Hepatocyte (in vitro differentiated cells): Measurements from ENCODE around the gene ATP5PB.

Experiments
- EZH2phosphoT487 ChIP-seq: fragments of 200-600 bp; sonication (generic); IDR thresholded peaks from one replicate; pipeline ENCODE4 v1.6.1; 2018; ENCODE audit warnings: antibody characterized with exemption, mild to moderate bottlenecking, low read depth, moderate library complexity; ENCODE audit not compliant: unreplicated experiment, severe bottlenecking
- TF ChIP-seq, protein P1 (sequence below): fragments of 200-600 bp; sonication (generic); IDR thresholded peaks from 2 replicates; pipeline ENCODE4 v1.5.1; 2016; ENCODE audit warnings: antibody characterized with exemption, mild to moderate bottlenecking; ENCODE audit not compliant: poor library complexity

DNA sequence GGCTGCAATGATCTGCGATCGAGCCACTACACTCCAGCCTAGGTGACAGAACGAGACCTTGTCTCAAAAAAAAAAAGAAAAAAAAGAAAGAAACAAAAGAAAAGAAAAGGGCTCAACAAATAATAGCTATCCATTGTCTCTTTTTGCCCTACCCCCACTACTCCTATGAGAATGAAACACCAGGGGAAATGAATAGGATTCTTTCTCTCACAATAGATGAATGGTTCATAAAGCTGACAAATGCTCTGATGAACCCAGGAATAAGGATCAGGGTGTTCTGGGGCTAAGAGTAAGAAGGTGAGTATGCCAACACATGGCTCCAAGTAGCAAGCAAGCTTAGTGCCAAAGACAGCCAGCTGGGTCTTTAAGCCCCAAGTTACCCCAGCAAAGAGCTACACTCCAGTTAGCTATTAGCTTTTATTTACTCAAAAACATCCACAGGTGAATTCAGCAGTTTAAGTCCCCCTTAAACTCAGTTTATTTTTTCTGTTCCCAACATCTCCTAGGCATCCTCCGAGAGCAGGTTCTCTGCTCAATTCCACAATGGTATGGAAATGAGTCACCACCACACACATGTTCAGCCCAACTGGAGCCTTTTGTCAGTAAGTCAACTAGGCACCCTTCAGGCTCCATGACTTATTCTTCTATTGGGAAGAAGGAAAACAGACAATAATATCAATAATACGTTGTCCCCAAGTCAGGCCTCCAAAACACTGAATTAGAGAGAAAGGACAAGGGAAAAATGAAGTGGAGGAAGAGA, 49.9 kb downstream of the ATP5PB start:
- TF ChIP-seq, protein P1, sequence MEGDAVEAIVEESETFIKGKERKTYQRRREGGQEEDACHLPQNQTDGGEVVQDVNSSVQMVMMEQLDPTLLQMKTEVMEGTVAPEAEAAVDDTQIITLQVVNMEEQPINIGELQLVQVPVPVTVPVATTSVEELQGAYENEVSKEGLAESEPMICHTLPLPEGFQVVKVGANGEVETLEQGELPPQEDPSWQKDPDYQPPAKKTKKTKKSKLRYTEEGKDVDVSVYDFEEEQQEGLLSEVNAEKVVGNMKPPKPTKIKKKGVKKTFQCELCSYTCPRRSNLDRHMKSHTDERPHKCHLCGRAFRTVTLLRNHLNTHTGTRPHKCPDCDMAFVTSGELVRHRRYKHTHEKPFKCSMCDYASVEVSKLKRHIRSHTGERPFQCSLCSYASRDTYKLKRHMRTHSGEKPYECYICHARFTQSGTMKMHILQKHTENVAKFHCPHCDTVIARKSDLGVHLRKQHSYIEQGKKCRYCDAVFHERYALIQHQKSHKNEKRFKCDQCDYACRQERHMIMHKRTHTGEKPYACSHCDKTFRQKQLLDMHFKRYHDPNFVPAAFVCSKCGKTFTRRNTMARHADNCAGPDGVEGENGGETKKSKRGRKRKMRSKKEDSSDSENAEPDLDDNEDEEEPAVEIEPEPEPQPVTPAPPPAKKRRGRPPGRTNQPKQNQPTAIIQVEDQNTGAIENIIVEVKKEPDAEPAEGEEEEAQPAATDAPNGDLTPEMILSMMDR = no peak
- TF ChIP-seq EZH2phosphoT487 = no peak
